SK-N-SH (cell line): ENCODE data around the gene PTER. TPM values are rescaled to one million over a fixed set of nuclear protein-coding genes. Genes with fewer than 3 reads are reported as not detected.

Experiments used
- CTCF ChIA-PET: fragments of 300-600, 350-600 bp; formaldehyde crosslinking; extraction: SDS; loops from one replicate; lab custom pipeline; 2021; lab: Yijun Ruan, JAX
- POLR2A ChIA-PET: fragments of 350-600 bp; sonication (Branson Sonifier 250); formaldehyde crosslinking; extraction: SDS; loops from one replicate; lab custom pipeline; 2020; ENCODE audit warnings: antibody characterized with exemption, inconsistent platforms; lab: Yijun Ruan, JAX
- DNase-seq: peaks from one replicate; pipeline ENCODE4 v3.0.0; 2012
- H2AFZ ChIP-seq: fragments of 200-600 bp; sonication (generic); 2 replicates; pipeline ENCODE4 v1.8.1; 2016; ENCODE audit warnings: antibody characterized with exemption, mild to moderate bottlenecking, low read depth
- H3F3A ChIP-seq: fragments of 200-600 bp; sonication (generic); replicated peaks from 2 replicates; pipeline ENCODE3; 2016; ENCODE audit warnings: antibody characterized with exemption, mild to moderate bottlenecking; ENCODE audit not compliant: insufficient read depth
- H3K27ac ChIP-seq, 2 experiments: fragments of 200-500 bp in 1 of 2; fragments of 200-600 bp in 1 of 2; sonication (Bioruptor generic) in 1 of 2; sonication (generic), shearing (Covaris generic) in 1 of 2; 2 replicates each; pipeline versions ENCODE4 v1.5.1 to v1.6.1; 2014 to 2016; ENCODE audit warnings: low read depth in 2 of 2, inconsistent platforms in 1 of 2, low read length in 1 of 2, mild to moderate bottlenecking in 1 of 2, mixed read lengths in 1 of 2
- H3K27me3 ChIP-seq: fragments of 200-600 bp; sonication (generic), shearing (Covaris generic); 2 replicates; pipeline ENCODE4 v1.6.1; 2016; ENCODE audit warnings: mixed run types; ENCODE audit not compliant: insufficient read depth
- H3K36me3 ChIP-seq, 2 experiments: fragments of 200-500 bp in 1 of 2; fragments of 200-600 bp in 1 of 2; sonication (Bioruptor generic) in 1 of 2; sonication (generic) in 1 of 2; replicated peaks in 1 of 2; 2 replicates each; pipeline versions ENCODE3 to v1.5.1; 2014 to 2016; ENCODE audit warnings: low read length in 1 of 2, mild to moderate bottlenecking in 1 of 2; ENCODE audit not compliant: insufficient read depth in 2 of 2, control insufficient read depth in 1 of 2
- H3K4me1 ChIP-seq, 2 experiments: fragments of 200-500 bp in 1 of 2; fragments of 200-600 bp in 1 of 2; sonication (Bioruptor generic) in 1 of 2; sonication (generic), shearing (Covaris generic) in 1 of 2; 2 replicates each; pipeline versions ENCODE4 v1.5.1 to v1.6.1; 2014 to 2016; ENCODE audit warnings: low read depth in 1 of 2, low read length in 1 of 2, mixed run types in 1 of 2; ENCODE audit not compliant: insufficient read depth in 2 of 2, control insufficient read depth in 1 of 2
- H3K4me2 ChIP-seq: fragments of 200-600 bp; sonication (generic), shearing (Covaris generic); 2 replicates; pipeline ENCODE4 v1.6.1; 2017; ENCODE audit warnings: mixed run types
- H3K4me3 ChIP-seq, 2 experiments: fragments of 200-500 bp in 1 of 2; fragments of 200-600 bp in 1 of 2; sonication (Bioruptor generic) in 1 of 2; sonication (generic), shearing (Covaris generic) in 1 of 2; 2 replicates each; pipeline versions ENCODE4 v1.5.1 to v1.8.1; 2014 to 2016; ENCODE audit warnings: low read depth in 2 of 2, inconsistent platforms in 1 of 2, low read length in 1 of 2, mild to moderate bottlenecking in 1 of 2, mixed read lengths in 1 of 2, moderate library complexity in 1 of 2
- H3K79me2 ChIP-seq: fragments of 200-600 bp; sonication (generic); 2 replicates; pipeline ENCODE4 v1.8.1; 2017; ENCODE audit warnings: mild to moderate bottlenecking; ENCODE audit not compliant: insufficient read depth
- H3K9ac ChIP-seq: fragments of 200-600 bp; sonication (generic); 2 replicates; pipeline ENCODE4 v1.6.1; 2017; ENCODE audit warnings: mixed run types
- H3K9me2 ChIP-seq: fragments of 200-600 bp; sonication (generic); 2 replicates; pipeline ENCODE4 v1.6.1; 2017; ENCODE audit warnings: mixed run types
- H3K9me3 ChIP-seq: fragments of 200-600 bp; sonication (generic); 2 replicates; pipeline ENCODE4 v1.6.1; 2017; ENCODE audit warnings: mixed run types, mild to moderate bottlenecking, moderate library complexity
- H4K20me1 ChIP-seq: fragments of 200-600 bp; sonication (generic); 2 replicates; pipeline ENCODE4 v1.6.1; 2017; ENCODE audit warnings: mild to moderate bottlenecking, mixed run types; ENCODE audit not compliant: insufficient read depth
- CTCF ChIP-seq: fragments of 200-600 bp; sonication (generic); IDR thresholded peaks from 2 replicates; pipeline ENCODE4 v1.6.1; 2017; ENCODE audit warnings: antibody characterized with exemption, mild to moderate bottlenecking, moderate library complexity
- EP300 ChIP-seq, 2 experiments: IDR thresholded peaks; 2 replicates each; pipeline versions ENCODE4 v1.4.0 to v1.6.1; 2012; ENCODE audit warnings: borderline replicate concordance in 1 of 2, low read depth in 1 of 2, low read length in 1 of 2
- EZH2phosphoT487 ChIP-seq: fragments of 200-600 bp; sonication (generic); IDR thresholded peaks from 2 replicates; pipeline ENCODE4 v1.6.1; 2017; ENCODE audit warnings: low read depth, mixed run types, mild to moderate bottlenecking, antibody characterized with exemption, moderate library complexity, borderline replicate concordance
- FOXJ3 ChIP-seq: sonication (generic); formaldehyde crosslinking; IDR thresholded peaks from 2 replicates; pipeline ENCODE4 v1.5.1; 2020; ENCODE audit warnings: mild to moderate bottlenecking, missing genetic modification reagents
- FOXM1 ChIP-seq: IDR thresholded peaks from 2 replicates; pipeline ENCODE4 v1.4.0; 2012; ENCODE audit warnings: low read depth, mild to moderate bottlenecking
- GATA2 ChIP-seq: sonication (generic); formaldehyde crosslinking; IDR thresholded peaks from 2 replicates; pipeline ENCODE4 v1.5.0; 2020; ENCODE audit warnings: mild to moderate bottlenecking, missing genetic modification reagents
- MXI1 ChIP-seq: IDR thresholded peaks from 2 replicates; pipeline ENCODE4 v1.6.1; 2012; ENCODE audit warnings: mild to moderate bottlenecking, low read depth, low read length, improper control_type of control experiment
- NRF1 ChIP-seq: IDR thresholded peaks from 2 replicates; pipeline ENCODE4 v1.6.1; 2012; ENCODE audit warnings: low read depth, mild to moderate bottlenecking, low read length
- RAD21 ChIP-seq: IDR thresholded peaks from 2 replicates; pipeline ENCODE4 v1.6.1; 2012; ENCODE audit warnings: mild to moderate bottlenecking, low read length
- RCOR1 ChIP-seq: fragments of 150-350 bp; IDR thresholded peaks from 2 replicates; pipeline ENCODE4 v1.6.1; 2017; ENCODE audit warnings: antibody characterized with exemption, low read length
- REST ChIP-seq: IDR thresholded peaks from 2 replicates; pipeline ENCODE4 v1.6.1; 2012; ENCODE audit warnings: mild to moderate bottlenecking, low read depth, low read length, moderate library complexity
- SMC3 ChIP-seq: IDR thresholded peaks from 2 replicates; pipeline ENCODE4 v1.6.1; 2012; ENCODE audit warnings: low read depth, low read length, improper control_type of control experiment
- TAF1 ChIP-seq: IDR thresholded peaks from 2 replicates; pipeline ENCODE4 v1.6.1; 2012; ENCODE audit warnings: low read depth, mild to moderate bottlenecking, low read length, moderate library complexity, borderline replicate concordance
- USF2 ChIP-seq: fragments of 150-350 bp; IDR thresholded peaks from 2 replicates; pipeline ENCODE4 v1.6.1; 2017; ENCODE audit warnings: antibody characterized with exemption, low read length, low read depth, borderline replicate concordance
- YY1 ChIP-seq: IDR thresholded peaks from 2 replicates; pipeline ENCODE4 v1.4.0; 2012; ENCODE audit warnings: low read depth, mild to moderate bottlenecking
- ZBTB33 ChIP-seq: IDR thresholded peaks from 2 replicates; pipeline ENCODE4 v1.4.0; 2012; ENCODE audit warnings: low read depth, borderline replicate concordance
- WGBS: methylation state at CpG from one replicate; pipeline ENCODE4 v1.1.6; 2017; ENCODE audit warnings: low lambda C conversion rate; 5-methylcytosine and 5-hydroxymethylcytosine counted together
- polyA plus RNA-seq, 3 experiments: library from polyadenylated mRNA; depleted of rRNA; stranded (reverse); fragments of >200 nt; gene quantifications; 2 replicates each; pipeline ENCODE4 v1.2.3, GENCODE V29; 2012

PTER gene
- polyA plus RNA-seq, 1 of the 3 experiments (the other 2 are of a cell fraction) = not detected

GRCh38 chr10:16481052-16481728 lies 44.4 kb downstream of the PTER start:
- no peak for DNase-seq
- H4K20me1 ChIP-seq = no peaks in the 10 kb centered on the region
- H3K4me2 ChIP-seq = no peak overlapping the region
- no peak overlapping the region for H2AFZ ChIP-seq
- no peaks in the 10 kb centered on the region for H3K36me3 ChIP-seq
- H3K27ac ChIP-seq = no peak overlapping the region
- H3K9me2 ChIP-seq = no peaks in the 10 kb centered on the region
- TF ChIP-seq SMC3 (no peak), EP300 (IDR thresholded peaks at IDR 0.05; ENCODE audit: borderline replicate concordance in 1 of 2, low read depth in 1 of 2, low read length in 1 of 2) (no peak), FOXJ3 (CRISPR knock-in tag) (no peak), RCOR1 (no peak), FOXM1 (no peak), RAD21 (no peak), MXI1 (no peak), YY1 (no peak), REST (no peak), NRF1 (no peak), GATA2 (CRISPR knock-in tag) (no peak), ZBTB33 (no peak), USF2 (no peak), TAF1 (no peak), EZH2phosphoT487 (no peak), CTCF (no peak)
- no peaks in the 10 kb centered on the region for H3K79me2 ChIP-seq
- H3K4me1 ChIP-seq = no peaks in the 10 kb centered on the region
- H3F3A ChIP-seq = no peaks in the 10 kb centered on the region
- ChIA-PET POLR2A (interaction anchor here (0.7 kb wide), 1 partner anchor 9 kb away, joined by 3 read pairs; no protein-coding TSS in a partner anchor), CTCF (interaction anchor here (0.6 to 0.7 kb wide), 2 partner anchors 578 to 581 kb away, joined by 3 read pairs; no protein-coding TSS in a partner anchor)
- H3K9ac ChIP-seq = no peak overlapping the region
- no peaks in the 10 kb centered on the region for H3K27me3 ChIP-seq
- H3K4me3 ChIP-seq = no peak overlapping the region
- no peaks in the 10 kb centered on the region for H3K9me3 ChIP-seq
- WGBS = 41% methylated on average over 5 of the region's 5 CpGs
